22Rv1 (cell line): ENCODE results near the gene SPTLC1.

Source experiments
- H3K27ac ChIP-seq: fragments of 450-650 bp; 2 replicates; pipeline ENCODE4 v1.5.1; 2017
- CTCF ChIP-seq: fragments of 450-650 bp; IDR thresholded peaks from 2 replicates; pipeline ENCODE4 v1.5.1; 2017; ENCODE audit warnings: mild to moderate bottlenecking
- ZFX ChIP-seq: fragments of 450-650 bp; IDR thresholded peaks from 2 replicates; pipeline ENCODE4 v1.6.1; 2017; ENCODE audit warnings: antibody characterized with exemption, borderline replicate concordance

SPTLC1 gene

GRCh38 chr9:91994422-91994821, 120.8 kb downstream of the SPTLC1 start:
- TF ChIP-seq ZFX (no peak), CTCF (no peak)
- H3K27ac ChIP-seq: no peak overlapping the region

DNA sequence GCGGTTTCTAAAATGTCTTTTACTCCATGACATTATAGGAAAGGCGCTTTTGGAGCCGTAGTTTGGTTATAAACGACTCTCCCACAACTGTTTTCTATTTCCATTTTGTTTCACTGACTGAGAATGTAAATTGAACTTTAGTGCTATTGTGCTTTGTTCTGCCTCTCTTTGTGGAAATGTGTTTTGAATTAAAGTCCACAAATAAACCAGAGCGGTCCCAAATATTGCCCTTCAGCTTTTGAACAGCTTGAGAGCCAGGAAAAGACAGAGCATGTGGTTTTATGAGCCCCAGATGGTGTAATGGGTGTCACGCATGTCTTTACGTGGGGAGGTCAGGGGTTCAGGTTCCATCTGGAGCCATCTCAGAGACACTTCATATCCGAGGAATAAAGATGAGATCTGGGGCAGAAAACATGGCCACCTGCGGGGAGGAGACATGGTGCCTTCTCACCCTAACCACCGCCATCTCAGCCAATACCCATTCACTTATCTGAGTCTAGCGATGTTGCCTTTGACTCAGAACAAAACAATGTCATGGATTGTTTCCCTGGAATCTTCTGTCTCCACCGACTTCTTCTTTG, 122.7 kb downstream of the SPTLC1 start:
- TF ChIP-seq ZFX (no peak), CTCF (no peak)
- no peak overlapping the region for H3K27ac ChIP-seq

DNA sequence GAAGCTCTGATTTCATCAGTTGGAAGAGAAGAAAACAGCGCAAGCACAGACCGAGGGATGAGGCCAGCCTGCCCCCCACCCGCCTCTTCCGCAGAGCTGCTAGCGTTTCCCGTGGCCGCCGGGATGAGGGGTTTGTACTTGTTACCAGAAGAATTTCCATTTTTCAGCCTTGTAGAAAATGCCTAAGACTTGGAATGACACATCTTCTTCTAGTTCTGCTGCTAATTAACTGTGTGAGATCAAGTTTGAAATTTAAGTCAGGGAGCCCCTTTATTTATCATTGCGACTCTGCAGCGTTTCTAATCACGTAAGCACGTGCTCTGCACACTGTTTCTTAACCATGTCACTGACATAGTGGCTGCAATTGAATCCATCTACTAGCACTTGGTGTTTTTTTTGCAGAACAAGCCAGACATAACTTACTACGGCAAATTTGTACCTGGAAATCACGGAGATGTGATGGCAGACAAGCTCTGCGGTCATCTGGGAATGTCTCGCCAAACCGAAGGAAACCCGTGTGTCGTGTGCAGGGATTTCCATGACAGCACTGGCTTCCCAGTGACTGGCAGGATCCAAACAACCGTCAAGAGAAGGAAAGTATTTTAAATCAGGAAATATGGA, 123.4 kb downstream of the SPTLC1 start:
- TF ChIP-seq ZFX: no peak
- no peak for TF ChIP-seq CTCF
- H3K27ac ChIP-seq: no peak overlapping the region

GRCh38 chr9:91986248-91986647, 129.0 kb downstream of the SPTLC1 start:
- TF ChIP-seq CTCF (no peak), ZFX (no peak)
- no peak overlapping the region for H3K27ac ChIP-seq

DNA sequence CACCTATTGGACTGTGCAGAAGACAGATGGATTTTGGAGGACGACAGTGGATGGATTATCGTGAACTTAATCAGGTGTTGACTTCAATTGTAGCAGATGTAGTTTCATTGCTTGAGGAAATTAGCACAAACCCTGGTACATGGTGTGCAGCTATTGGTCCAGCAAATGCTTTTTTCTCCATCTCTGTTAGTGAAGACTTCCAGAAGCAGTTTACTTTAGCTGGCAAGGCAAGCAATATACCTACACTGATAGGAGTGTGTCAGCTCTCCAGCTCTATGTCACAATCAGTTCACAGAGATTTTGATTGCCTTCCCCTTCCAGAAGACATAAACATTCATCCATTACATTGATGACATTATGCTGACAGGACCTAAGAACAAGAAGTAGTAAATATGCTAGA, 129.5 kb downstream of the SPTLC1 start:
- H3K27ac ChIP-seq: no peak overlapping the region
- no peak for TF ChIP-seq ZFX
- no peak for TF ChIP-seq CTCF
